GM18508 (cell line): ENCODE data around the gene GPR161.
"Not testable (repeated sequence)": the region's sequence is repeated elsewhere in the genome, so short reads cannot be mapped to it uniquely, and the experiment has no call there.

Experiments
- ATAC-seq: cut with Tn5 transposase; IDR thresholded peaks from one replicate; pipeline ENCODE4 v1.9.1; 2021; ENCODE audit warnings: moderate number of reproducible peaks; ENCODE audit not compliant: insufficient read depth, unreplicated experiment

The GPR161 gene, protein sequence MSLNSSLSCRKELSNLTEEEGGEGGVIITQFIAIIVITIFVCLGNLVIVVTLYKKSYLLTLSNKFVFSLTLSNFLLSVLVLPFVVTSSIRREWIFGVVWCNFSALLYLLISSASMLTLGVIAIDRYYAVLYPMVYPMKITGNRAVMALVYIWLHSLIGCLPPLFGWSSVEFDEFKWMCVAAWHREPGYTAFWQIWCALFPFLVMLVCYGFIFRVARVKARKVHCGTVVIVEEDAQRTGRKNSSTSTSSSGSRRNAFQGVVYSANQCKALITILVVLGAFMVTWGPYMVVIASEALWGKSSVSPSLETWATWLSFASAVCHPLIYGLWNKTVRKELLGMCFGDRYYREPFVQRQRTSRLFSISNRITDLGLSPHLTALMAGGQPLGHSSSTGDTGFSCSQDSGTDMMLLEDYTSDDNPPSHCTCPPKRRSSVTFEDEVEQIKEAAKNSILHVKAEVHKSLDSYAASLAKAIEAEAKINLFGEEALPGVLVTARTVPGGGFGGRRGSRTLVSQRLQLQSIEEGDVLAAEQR

DNA sequence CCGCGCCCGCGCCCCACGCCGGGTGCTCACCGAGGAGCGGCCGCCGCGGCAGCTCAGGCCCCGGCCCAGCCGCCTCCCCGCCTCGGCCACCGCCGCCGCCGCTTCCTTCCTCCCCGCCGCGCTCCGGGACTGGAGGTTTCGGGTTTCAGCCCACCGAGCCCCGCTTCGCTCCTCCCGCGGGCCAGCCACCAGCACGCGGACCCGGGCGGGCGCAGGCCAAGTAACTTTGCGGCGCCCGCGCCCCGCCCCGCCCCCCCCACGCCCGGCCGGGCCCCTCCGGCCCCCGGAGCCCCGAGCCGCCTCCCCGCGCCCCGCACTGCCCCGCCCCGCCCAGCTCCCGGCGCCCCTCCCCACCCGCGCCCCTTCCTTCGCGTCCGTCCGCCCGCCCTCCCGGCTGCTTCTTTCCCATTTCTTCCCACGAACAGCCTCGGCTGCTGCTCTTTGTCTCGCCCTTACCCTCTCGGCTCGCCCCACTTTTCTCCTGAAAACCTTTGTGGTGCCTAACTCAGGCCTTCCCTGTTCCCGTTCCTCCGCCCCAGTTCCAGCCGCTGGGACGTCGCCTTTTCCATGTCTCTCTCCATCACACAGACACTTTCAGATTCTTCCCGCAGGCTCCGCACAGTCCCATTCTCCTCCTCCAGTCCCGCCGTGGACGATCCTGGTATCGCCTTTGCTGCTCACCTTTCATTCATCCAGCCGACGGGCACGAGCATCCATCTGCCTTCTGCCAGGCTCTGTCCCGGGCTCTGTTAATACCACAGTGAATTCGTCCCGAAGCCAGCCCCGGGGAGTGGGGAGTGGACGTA is at the start of gene GPR161:
TSS of gene GPR161 (minus strand) at position 222 of the 806 bp plus-strand sequence. CDS start 32,080 bp downstream, outside the sequence.
- ATAC-seq = no peak

DNA sequence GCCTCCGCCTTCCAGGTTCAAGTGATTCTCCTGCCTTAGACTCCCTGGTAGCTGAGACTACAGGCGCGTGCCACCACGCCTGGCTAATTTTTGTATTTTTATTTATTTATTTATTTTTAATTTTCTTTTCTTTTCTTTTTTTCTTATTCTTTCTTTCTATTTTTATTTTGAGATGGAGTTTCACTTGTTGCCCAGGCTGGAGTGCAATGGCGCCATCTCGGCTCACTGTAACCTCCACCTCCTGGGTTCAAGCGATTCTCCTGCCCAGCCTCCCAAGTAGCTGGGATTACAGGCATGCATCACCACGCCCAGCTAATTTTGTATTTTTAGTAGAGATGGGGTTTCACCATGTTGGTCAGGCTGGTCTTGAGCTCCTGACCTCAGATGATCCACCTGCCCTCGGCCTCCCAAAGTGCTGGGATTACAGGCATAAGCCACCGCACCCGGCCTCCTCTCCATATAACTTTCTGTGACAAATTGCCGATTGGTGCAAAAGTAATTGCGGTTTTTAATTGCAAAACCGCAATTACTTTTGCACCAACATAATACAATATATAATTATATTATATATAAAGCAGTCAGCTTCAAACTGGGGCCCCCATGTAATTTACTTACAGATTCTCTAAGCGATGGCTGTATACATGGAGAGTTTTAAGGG is 44.5 kb upstream of the GPR161 start:
- ATAC-seq = not testable (repeated sequence)

DNA sequence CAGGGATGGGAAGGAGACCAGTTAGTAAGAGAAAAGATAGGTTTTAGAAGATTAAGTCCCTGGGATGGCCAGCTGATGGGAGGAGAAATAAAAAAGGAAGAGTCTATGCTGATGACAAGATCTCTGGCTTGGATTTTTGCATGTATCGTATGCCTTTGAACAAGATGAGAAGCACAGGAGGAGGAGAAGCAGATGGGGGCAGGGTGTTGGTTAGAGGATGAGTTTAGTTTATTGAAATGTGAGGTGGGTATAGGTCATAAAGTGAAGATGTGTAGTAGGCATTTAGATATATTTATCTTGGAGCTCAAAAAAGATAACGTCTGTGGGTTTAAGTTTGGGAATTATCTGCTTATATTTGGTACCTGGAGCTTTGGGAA is 43.4 kb upstream of the GPR161 start:
- no peak for ATAC-seq

DNA sequence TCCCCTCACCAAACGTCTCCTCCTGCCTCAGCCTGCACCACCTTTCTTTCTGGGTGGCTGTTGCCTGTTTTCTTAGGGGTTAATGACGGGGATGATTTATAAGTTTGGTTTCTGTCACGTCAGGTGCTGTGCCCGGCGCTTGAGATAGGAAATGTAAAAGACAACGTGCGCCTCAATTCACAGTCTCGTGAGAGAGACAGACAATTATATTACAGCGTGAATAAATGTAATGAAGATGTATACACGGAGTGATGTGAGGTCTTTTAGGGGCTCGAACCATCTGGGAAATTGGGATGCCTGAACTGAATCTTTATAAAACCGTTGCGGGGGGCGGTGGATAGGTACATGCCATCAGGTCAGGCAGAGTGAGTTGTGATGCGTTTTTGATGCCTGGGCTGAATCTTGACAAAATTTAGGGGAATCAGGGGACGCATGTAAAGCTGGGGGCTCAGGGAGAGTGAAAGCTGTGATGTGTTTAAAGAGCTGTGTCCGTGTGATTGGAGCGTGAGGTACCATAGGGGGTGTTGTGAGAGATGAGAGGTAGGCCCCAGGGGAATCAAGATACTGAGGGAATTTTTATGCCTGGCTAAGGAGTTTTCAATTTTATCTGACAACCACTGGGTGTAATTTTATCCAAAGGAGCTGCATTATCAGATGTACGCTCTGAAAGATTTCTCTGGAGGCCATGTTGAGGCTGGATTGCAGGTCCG is 42.9 kb upstream of the GPR161 start:
- no peak for ATAC-seq

DNA sequence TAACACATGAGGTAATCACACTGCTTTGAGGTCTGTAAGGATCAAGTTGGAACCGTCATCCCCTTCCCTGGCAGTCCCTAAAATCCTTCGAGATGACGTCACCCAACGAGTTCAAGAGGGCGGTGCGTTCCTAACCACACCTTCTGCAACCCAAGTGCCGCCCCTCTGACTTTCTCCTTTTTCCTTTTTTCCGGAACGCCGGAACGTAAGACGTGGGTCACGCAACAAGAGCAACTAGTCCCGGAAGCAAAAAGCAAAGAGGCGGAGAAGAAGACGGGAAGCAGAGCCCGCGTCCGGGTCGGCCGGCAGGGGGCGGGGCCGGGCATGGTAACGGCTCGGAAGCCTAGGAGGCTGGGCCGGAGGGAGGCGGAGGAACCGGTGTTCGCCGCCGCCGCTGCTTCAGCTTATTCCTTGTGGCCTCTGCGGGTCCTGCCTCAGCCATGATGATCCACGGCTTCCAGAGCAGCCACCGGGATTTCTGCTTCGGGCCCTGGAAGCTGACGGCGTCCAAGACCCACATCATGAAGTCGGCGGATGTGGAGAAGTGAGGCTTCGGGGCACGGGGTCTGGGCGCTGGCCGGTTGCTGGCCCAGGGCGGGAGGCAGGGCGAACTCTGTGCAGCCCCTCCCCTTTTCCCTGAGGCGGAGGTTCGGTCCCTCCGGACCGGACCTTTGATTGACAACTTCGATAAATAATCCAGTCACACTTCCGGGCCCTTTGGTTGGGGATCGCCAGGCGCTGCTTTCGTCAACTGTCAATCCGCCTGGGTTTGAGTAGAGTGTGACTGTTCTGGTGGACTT is 42.1 kb upstream of the GPR161 start, which contains the start of gene TIPRL:
TSS of gene TIPRL (plus strand) at position 325 of the 800 bp plus-strand sequence. CDS start at position 441, 116 bp downstream.
- peak; percentile 54 for ATAC-seq

DNA sequence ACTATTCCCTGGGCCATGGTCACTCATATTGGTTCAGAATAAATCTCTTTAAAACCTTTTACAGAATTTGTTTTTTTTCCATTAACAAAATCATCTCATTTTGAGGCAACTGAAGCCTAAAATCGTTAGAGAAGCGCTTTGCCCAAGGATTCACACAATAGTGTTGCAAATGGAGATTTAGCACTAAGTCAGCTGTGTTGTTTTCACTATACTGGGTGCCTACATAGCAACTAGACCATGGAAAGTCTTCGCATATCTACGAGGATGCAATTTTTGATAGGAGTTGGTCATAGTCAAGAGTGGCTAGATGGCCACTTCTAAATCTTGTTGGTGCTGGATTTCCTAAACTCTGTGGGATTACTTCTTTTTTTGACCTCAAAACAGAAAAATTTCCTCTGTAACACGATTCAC is 41.5 kb upstream of the GPR161 start:
- ATAC-seq = no peak

DNA sequence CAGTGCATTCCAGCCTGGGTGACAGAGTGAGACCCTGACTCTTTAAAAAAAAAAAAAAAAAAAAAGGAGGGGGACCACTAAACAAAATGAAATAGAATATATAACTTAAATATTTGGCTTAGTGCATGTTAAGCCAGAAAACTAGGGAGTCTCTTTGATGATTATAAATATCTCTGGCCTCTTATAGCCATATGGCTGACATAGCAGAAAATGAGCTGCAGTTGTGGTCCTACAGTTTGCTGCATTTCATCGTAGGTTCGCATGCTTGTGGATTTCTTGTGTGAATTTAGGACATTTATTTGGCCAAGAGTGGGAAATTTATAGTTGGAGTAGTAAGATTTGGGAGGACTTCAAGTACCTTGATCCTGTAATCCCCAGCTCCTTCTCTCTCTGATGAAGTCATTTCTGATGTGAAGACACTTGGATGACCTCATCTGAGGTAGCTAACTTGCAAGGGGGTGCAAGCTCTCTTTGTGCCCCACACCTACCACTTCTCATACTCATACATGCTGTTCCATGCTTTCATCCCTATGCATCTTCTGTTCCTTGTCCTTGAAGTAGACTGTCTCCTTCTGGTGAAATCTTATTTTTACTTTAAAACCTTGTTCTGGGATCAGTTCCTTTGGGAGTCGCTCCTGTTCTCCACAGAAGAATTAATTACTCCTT is 35.7 kb upstream of the GPR161 start:
- no peak for ATAC-seq

DNA sequence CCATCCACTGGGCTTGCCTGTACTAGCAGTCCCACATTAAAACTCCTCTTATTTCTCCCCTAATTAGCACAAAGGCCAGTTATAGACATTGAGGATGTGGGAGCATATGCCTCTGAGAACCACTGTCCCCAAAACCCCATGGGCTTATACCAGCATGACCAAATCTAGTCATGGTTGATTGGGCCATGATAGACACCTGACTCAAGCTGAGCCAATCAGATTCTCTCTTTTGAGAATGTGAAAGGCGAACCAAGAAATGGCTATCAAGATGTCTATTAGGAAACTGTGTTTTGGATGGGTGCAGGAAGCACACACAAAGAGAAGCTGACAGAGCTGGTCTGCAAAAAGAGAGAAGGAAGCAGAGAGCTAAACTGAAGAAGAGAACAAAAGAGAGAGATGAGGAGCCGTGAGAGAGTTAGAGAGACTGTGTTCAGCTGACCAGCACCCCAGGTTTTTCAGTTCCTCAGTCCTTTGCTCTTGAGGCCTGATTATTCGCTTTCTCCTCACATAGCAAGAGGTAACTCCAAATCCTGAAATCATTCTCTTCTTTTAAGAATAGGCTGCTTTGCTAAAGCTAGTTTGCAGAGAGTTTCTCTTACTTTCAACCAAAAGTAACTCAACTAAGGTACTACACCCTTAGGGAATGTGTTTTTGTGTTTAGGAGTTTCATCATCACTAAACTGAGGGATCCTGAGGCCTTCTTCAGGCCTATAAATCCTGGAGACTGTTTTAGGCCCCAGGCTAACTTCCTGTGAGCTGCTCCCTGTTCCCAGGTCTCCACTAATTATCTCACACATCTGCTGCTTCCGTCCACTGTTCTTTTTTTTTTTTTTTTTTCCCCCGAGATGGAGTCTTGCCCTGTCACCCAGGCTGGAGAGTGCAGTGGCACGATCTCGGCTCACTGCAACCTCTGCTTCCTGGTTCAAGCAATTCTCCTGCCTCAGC is 34.1 kb upstream of the GPR161 start:
- no peak for ATAC-seq

DNA sequence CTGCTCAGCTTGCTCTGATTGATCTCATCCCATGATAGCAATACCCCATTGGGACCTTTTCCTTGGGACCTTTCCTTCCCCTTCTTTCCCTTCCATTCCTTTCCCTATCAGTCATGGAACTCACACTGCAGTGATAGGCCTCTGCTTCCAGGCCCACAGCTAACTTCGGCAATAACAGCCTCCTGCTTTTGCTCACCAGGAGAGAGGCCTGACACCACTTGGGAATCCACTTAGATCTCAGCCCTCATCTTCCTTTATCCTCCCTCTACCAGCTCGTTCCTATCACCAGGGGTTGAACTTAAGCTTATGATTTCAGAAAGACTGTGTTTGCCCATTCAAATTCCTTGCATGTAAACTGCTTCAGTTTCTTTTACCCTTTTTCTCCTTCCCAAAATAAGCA is 31.1 kb upstream of the GPR161 start:
- ATAC-seq = no peak

DNA sequence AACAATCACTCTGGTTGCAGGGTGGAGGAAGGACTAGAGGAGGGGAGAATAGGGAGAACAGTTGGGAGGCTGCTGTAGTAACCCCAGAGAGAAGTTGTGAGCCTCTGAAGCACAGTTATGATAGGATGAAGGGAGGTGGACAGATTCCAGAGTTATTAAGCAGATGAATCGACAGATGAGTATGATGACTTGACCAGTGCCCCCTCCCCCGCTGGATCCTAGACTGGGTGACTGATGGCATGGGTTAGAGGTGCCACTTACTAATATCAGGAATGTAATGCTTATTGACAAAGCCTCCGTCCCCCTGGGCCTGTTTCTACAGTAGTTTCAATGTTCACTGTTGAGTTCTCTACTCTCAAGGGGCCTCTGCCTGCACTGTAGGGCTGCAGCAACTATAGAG is 28.0 kb upstream of the GPR161 start:
- ATAC-seq = no peak

DNA sequence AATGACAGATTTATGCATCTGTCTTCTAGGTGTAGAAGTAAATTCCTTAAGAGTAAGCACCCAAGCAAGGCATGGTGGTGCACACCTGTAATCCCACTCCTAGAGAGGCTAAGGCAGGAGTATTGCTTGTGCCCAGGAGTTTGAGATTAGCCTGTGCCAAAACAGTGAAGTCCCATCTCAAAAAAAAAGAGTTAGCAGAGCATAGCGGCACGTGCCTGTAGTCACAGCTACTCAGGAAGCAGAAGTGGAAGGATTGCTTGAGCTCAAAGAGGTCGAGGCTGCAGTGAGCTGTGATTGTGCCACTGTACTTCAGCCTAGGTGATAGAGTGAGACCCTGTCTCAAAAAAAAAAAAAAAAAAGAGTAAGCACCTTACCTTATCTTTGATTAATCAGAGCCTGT is 26.9 kb upstream of the GPR161 start:
- no peak for ATAC-seq

DNA sequence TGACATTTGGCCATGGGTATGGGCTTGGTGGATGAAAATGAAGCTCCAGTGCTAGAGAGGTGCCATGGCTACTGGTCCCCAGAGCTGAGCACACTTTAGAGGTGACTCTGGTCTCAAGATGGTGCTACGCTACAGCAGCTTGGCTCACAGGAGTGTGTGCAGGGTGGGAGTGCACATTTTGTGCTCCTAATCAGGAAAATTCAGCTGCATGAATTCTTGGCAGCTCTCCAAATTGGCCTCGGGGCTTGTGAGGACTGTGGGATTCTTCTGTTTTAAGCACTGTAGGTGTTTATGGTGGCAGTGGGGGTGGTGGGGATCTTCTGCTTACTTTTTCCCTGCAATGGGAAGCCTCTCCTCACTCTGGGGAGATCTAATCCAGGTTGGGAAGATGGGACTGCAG is 24.7 kb upstream of the GPR161 start:
- no peak for ATAC-seq

DNA sequence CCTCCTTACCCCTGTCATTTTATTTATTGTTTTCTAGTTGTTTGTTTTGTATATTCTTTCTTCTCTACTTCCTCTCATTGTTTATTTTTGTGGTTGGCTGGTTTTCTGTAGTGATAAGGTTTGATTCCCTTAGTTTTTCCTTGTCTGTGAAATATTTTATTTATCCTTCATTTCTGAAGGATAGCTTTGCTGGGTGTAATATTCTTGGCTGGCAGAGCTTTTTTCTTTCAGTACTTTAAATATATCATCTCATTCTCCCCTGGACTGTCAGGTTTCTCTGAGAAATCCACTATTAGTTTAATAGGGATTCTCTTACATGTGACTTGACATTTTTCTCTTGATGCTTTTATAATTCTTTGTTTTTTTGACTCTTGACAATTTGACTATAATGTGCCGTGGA is 23.2 kb upstream of the GPR161 start:
- no peak for ATAC-seq

DNA sequence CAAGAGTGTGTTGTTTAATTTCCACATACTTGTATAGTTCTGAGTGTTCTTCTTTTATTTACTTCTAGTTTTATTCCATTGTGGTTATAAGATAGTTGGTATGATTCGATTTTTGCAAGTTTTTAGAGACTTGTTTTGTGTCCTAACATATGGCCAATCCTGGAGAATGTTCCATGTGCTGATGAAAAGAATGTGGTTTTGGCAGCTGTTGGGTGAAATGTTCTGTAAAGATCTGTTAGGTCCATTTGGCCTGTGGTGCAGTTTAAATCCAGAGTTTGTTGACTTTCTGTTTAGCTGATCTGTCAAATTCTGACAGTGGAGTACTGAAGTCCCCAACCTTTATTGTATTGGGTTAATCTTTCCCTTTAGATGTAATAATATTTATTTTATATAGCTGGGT is 22.5 kb upstream of the GPR161 start:
- no peak for ATAC-seq

DNA sequence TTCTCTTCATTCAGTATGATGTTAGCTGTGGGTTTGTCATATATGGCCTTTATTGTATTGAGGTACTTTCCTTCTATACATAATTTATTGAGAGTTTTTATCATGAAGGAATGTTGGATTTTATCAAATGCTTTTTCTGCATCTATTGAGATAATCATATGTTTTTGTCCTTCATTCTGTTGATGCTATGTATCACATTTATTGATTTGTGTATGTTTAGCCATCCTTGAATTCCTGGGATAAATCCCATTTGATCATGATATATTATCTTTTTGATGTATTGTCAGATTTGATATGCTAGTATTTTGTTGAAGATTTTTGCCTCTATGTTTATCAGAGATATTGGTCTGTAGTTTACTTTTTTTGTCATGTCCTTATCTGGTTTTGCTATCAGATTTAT is 20.9 kb upstream of the GPR161 start:
- ATAC-seq = no peak

DNA sequence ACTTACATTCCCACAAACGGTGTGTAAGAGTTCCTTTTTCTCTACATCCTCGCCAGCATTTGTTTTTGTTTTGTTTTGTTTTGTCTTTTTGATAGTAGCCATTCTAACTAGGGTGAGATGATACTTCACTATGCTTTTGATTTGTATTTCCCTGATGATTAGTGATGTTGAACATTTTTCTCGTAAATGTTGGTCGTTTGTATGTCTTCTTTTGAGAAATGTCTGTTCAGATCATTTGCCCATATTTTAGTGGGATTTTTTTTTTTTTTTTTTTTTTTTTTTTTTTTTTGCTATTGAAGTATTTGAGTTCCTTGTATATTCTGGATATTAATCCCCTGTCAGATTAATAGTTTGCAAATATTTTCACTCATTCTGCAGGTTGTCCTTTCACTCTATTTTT is 19.2 kb upstream of the GPR161 start:
- no peak for ATAC-seq

DNA sequence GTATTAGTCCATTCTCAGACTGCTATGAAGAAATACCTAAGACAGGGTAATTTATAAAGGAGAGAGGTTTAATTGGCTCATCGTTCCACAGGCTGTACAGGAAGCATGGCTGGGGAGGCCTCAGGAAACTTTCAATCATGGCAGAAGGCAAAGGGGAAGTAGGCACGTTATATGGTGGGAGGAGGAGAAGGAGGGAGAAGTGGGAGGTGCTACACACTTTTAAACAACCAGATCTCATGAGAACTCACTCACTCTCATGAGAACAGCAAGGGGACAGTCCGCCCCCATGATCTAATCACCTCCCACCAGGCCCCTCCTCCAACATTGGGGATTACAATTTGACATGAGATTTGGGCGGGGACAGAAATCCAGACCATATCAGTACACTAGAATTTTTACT is 18.0 kb upstream of the GPR161 start:
- not testable (repeated sequence) for ATAC-seq

DNA sequence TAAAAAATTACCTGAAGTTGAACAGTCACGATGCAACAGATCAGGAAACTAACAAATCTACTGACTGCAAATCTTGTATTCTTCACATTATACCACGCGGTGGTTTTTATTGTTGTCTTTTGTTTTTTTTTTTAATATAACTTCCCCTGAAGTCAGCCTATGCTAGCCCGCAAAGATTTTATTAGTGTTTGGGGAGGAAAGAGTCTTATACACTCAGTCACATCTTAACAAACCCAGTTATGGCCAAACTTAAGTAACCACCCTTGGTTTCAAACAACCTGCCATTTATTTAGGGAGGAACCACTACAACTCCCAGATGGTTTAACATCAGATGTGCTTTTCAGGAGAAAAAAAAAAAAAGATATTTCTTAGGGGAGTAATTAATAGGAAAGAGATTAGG is 15.2 kb upstream of the GPR161 start:
- ATAC-seq = no peak
